RPMI7951 (cell line): Measurements from ENCODE around the gene CATSPER1. TPM values are rescaled to one million over a fixed set of nuclear protein-coding genes. Genes with fewer than 3 reads are reported as not detected.

Source experiments
- DNase-seq: peaks from one replicate; pipeline ENCODE4 v3.0.0-alpha.2; 2012; ENCODE audit warnings: low read depth
- total RNA-seq: library from RNA; depleted of rRNA; stranded (reverse); fragments of >200 nt; shearing (Covaris generic); gene quantifications from 2 replicates; pipeline ENCODE4 v1.2.3, GENCODE V29; 2014; rRNA removed

Gene CATSPER1
- total RNA-seq, 1 experiment from 2014 or later, result 0.36 TPM

- DNase-seq, result no peak
Observed at GRCh38 chr11:65968600-65969482, 57.4 kb downstream of the CATSPER1 start.

DNA sequence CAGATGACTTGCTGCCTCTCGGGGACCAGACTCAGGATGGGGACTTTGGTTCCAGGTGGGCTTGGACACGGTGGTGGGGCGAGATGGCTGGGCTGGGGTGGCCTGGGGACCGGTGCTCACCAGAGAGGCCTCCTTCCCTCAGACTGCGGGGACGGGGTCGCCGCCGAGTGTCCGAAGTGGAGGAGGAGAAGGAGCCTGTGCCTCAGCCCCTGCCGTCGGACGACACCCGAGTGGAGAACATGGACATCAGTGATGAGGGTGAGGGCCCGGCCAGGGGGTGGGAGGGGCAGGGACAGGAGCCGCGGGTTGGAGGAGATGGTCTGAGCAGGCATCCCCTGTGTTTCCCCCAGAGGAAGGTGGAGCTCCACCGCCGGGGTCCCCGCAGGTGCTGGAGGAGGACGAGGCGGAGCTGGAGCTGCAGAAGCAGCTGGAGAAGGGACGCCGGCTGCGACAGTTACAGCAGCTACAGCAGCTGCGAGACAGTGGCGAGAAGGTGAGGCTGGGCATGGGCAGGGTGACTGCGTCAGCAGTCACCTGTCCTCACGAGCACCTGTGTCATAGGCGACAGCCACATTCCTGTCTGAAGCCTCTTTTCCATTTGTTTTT, 58.8 kb downstream of the CATSPER1 start:
- no peak for DNase-seq

Other genes starting within 250 kb of the CATSPER1 start
- gene AP5B1, start 245.5 kb downstream of the CATSPER1 start, total RNA-seq, result 4.2 and 6.7 TPM in 2 replicates
- gene OVOL1, start 239.4 kb downstream of the CATSPER1 start, total RNA-seq, result not detected in 2 replicates
- 0.20 TPM in 1 of 2 replicates, not detected in the other for gene SNX32, start 192.5 kb downstream of the CATSPER1 start, total RNA-seq
- 2,043 and 2,212 TPM in 2 replicates for gene CFL1, start 168.3 kb downstream of the CATSPER1 start, total RNA-seq
- 38.9 and 40.6 TPM in 2 replicates for gene MUS81, start 166.0 kb downstream of the CATSPER1 start, total RNA-seq
- gene EFEMP2, start 153.7 kb downstream of the CATSPER1 start, total RNA-seq, result 5.4 and 8.4 TPM in 2 replicates
- gene CTSW, start 146.6 kb downstream of the CATSPER1 start, total RNA-seq, result 5.4 and 8.9 TPM in 2 replicates
- 141 and 145 TPM in 2 replicates for gene FIBP, start 138.0 kb downstream of the CATSPER1 start, total RNA-seq
- gene CCDC85B, start 135.8 kb downstream of the CATSPER1 start, total RNA-seq, result 34.7 and 61.6 TPM in 2 replicates
- 158 and 232 TPM in 2 replicates for gene FOSL1, start 126.1 kb downstream of the CATSPER1 start, total RNA-seq
- gene C11orf68, start 107.4 kb downstream of the CATSPER1 start, total RNA-seq, result 31.1 and 37.5 TPM in 2 replicates
- 405 and 548 TPM in 2 replicates for gene DRAP1, start 107.1 kb downstream of the CATSPER1 start, total RNA-seq
- gene TSGA10IP, start 81.0 kb downstream of the CATSPER1 start, total RNA-seq, result not detected in 2 replicates
- gene SART1, start 64.7 kb downstream of the CATSPER1 start, total RNA-seq, result 39.4 and 58.1 TPM in 2 replicates
- gene EIF1AD, start 24.3 kb downstream of the CATSPER1 start, total RNA-seq, result 38.4 and 42.7 TPM in 2 replicates
- 66.9 and 101 TPM in 2 replicates for gene BANF1, start 24.0 kb downstream of the CATSPER1 start, total RNA-seq
- gene CST6, start 14.5 kb downstream of the CATSPER1 start, total RNA-seq, result 0.60 and 1.5 TPM in 2 replicates
- not detected in 2 replicates for gene GAL3ST3, start 22.7 kb upstream of the CATSPER1 start, total RNA-seq
- gene SF3B2, start 25.9 kb upstream of the CATSPER1 start, total RNA-seq, result 198 and 205 TPM in 2 replicates
- gene PACS1, start 43.8 kb upstream of the CATSPER1 start, total RNA-seq, result 16.7 and 19.1 TPM in 2 replicates
- gene KLC2, start 231.2 kb upstream of the CATSPER1 start, total RNA-seq, result 9.9 and 11.2 TPM in 2 replicates
- 146 and 161 TPM in 2 replicates for gene RAB1B, start 242.2 kb upstream of the CATSPER1 start, total RNA-seq